Activated CD4-positive, alpha-beta memory T cell treated with anti-CD3 and anti-CD28 coated beads for 36 hours (primary cell): ENCODE data around the gene CFAP298. TPM values are rescaled to one million over a fixed set of nuclear protein-coding genes. Genes with fewer than 3 reads are reported as not detected.
"Not testable (repeated sequence)": the region's sequence is repeated elsewhere in the genome, so short reads cannot be mapped to it uniquely, and the experiment has no call there.

ENCODE experiments used
- CTCF ChIA-PET: fragments of 350-600 bp; sonication (Branson Sonifier 250); formaldehyde crosslinking; loops from one replicate; lab custom pipeline; 2021; ENCODE audit warnings: antibody characterized with exemption, inconsistent platforms; lab: Charles Lee
- POLR2A ChIA-PET: fragments of 350-600 bp; sonication (Branson Sonifier 250); formaldehyde crosslinking; loops from one replicate; lab custom pipeline; 2021; ENCODE audit warnings: antibody characterized with exemption; lab: Charles Lee
- DNase-seq: peaks from one replicate; pipeline ENCODE4 v3.0.0-alpha.2; 2020
- H3K27ac Mint-ChIP-seq: one replicate; pipeline ENCODE4 v1.8.0; 2021; ENCODE audit warnings: mixed read lengths
- H3K27me3 Mint-ChIP-seq: one replicate; pipeline ENCODE4 v1.8.0; 2021; ENCODE audit warnings: mixed read lengths
- H3K36me3 Mint-ChIP-seq: one replicate; pipeline ENCODE4 v1.8.0; 2021; ENCODE audit warnings: mixed read lengths
- H3K4me1 Mint-ChIP-seq: one replicate; pipeline ENCODE4 v1.8.0; 2021; ENCODE audit warnings: low read depth, mixed read lengths
- H3K4me3 Mint-ChIP-seq: one replicate; pipeline ENCODE4 v1.8.0; 2021; ENCODE audit warnings: mild to moderate bottlenecking, mixed read lengths
- H3K9me3 Mint-ChIP-seq: one replicate; pipeline ENCODE4 v1.8.0; 2021; ENCODE audit warnings: mixed read lengths
- intact Hi-C: fragments of 100-400 bp; cut with micrococcal nuclease; formaldehyde crosslinking; loops from one replicate; pipeline ENCODE4 v1.15.1; 2023
- total RNA-seq, 2 experiments: library from RNA; stranded (reverse); gene quantifications; one replicate each; pipeline ENCODE4 v1.2.3, GENCODE V29; 2021

Gene CFAP298
- total RNA-seq, 2 experiments from 2014 or later = 39.4 to 41.8 TPM

GRCh38 chr21:32562426-32562825 lies 49.8 kb downstream of the CFAP298 start:
- CTCF ChIA-PET = interaction anchor here (0.9 to 3.6 kb wide), 2 partner anchors 8 to 38 kb away, joined by 3 to 18 read pairs; no protein-coding TSS in a partner anchor
- peaks cover 13% of the 10 kb centered on the region for H3K9me3 Mint-ChIP-seq
- no peaks in the 10 kb centered on the region for H3K4me1 Mint-ChIP-seq
- H3K27ac Mint-ChIP-seq = no peak overlapping the region
- DNase-seq = no peak
- peaks cover 3% of the 10 kb centered on the region for H3K36me3 Mint-ChIP-seq
- H3K27me3 Mint-ChIP-seq = no peaks in the 10 kb centered on the region
- H3K4me3 Mint-ChIP-seq = no peak overlapping the region
- POLR2A ChIA-PET = no interaction called here
- intact Hi-C loops = no loop called here

- H3K36me3 Mint-ChIP-seq, POLR2A ChIA-PET, H3K4me3 Mint-ChIP-seq, H3K27ac Mint-ChIP-seq, H3K27me3 Mint-ChIP-seq, H3K4me1 Mint-ChIP-seq, intact Hi-C loops, DNase-seq: not testable (repeated sequence)
- peaks cover 13% of the 10 kb centered on the region for H3K9me3 Mint-ChIP-seq
- CTCF ChIA-PET = interaction anchor here (0.9 to 3.6 kb wide), 2 partner anchors 8 to 39 kb away, joined by 3 to 18 read pairs; no protein-coding TSS in a partner anchor
Measured at GRCh38 chr21:32561476-32561875, 50.7 kb downstream of the CFAP298 start.

GRCh38 chr21:32560896-32561295 lies 51.3 kb downstream of the CFAP298 start:
- POLR2A ChIA-PET = no interaction called here
- Mint-ChIP-seq H3K4me3 (no peak overlapping the region), H3K27ac (no peak overlapping the region), H3K9me3 (peaks cover 13% of the 10 kb centered on the region), H3K36me3 (no peaks in the 10 kb centered on the region), H3K27me3 (no peaks in the 10 kb centered on the region), H3K4me1 (no peaks in the 10 kb centered on the region)
- intact Hi-C loops = no loop called here
- no peak for DNase-seq
- CTCF ChIA-PET = interaction anchor here (0.9 to 3.6 kb wide), 2 partner anchors 9 to 174 kb away, joined by 3 to 18 read pairs; no protein-coding TSS in a partner anchor

GRCh38 chr21:32559006-32559610 lies 53.1 kb downstream of the CFAP298 start:
- intact Hi-C loops = no loop called here
- no peaks in the 10 kb centered on the region for H3K4me1 Mint-ChIP-seq
- no peaks in the 10 kb centered on the region for H3K36me3 Mint-ChIP-seq
- ChIA-PET CTCF (interaction anchor here (3.6 kb wide), 1 partner anchor 11 kb away, joined by 18 read pairs; no protein-coding TSS in a partner anchor), POLR2A (no interaction called here)
- no peaks in the 10 kb centered on the region for H3K27me3 Mint-ChIP-seq
- no peak for DNase-seq
- H3K27ac Mint-ChIP-seq = no peak overlapping the region
- no peaks in the 10 kb centered on the region for H3K9me3 Mint-ChIP-seq
- no peak overlapping the region for H3K4me3 Mint-ChIP-seq

- ChIA-PET POLR2A (no interaction called here), CTCF (no interaction called here)
- Mint-ChIP-seq H3K4me3 (no peak overlapping the region), H3K4me1 (no peaks in the 10 kb centered on the region), H3K9me3 (no peaks in the 10 kb centered on the region), H3K27ac (no peak overlapping the region), H3K36me3 (no peaks in the 10 kb centered on the region), H3K27me3 (no peaks in the 10 kb centered on the region)
- intact Hi-C loops = no loop called here
- DNase-seq = no peak
Measured at GRCh38 chr21:32558106-32558505, 54.1 kb downstream of the CFAP298 start.

- no peaks in the 10 kb centered on the region for H3K4me1 Mint-ChIP-seq
- CTCF ChIA-PET = no interaction called here
- H3K27ac Mint-ChIP-seq = no peak overlapping the region
- POLR2A ChIA-PET = no interaction called here
- no peaks in the 10 kb centered on the region for H3K36me3 Mint-ChIP-seq
- intact Hi-C loops = no loop called here
- H3K9me3 Mint-ChIP-seq = no peaks in the 10 kb centered on the region
- H3K4me3 Mint-ChIP-seq = no peak overlapping the region
- DNase-seq = no peak
- no peaks in the 10 kb centered on the region for H3K27me3 Mint-ChIP-seq
Measured at GRCh38 chr21:32554832-32555638, 57.1 kb downstream of the CFAP298 start.

GRCh38 chr21:32549886-32550285 lies 62.3 kb downstream of the CFAP298 start:
- Mint-ChIP-seq H3K4me1 (no peaks in the 10 kb centered on the region), H3K4me3 (no peak overlapping the region), H3K27me3 (no peaks in the 10 kb centered on the region), H3K27ac (no peak overlapping the region), H3K36me3 (no peaks in the 10 kb centered on the region), H3K9me3 (no peaks in the 10 kb centered on the region)
- ChIA-PET POLR2A (no interaction called here), CTCF (no interaction called here)
- intact Hi-C loops = no loop called here
- no peak for DNase-seq

GRCh38 chr21:32549440-32549839 lies 62.7 kb downstream of the CFAP298 start:
- Mint-ChIP-seq H3K4me3 (no peak overlapping the region), H3K9me3 (no peaks in the 10 kb centered on the region), H3K4me1 (no peaks in the 10 kb centered on the region), H3K27me3 (no peaks in the 10 kb centered on the region), H3K27ac (no peak overlapping the region), H3K36me3 (no peaks in the 10 kb centered on the region)
- ChIA-PET POLR2A (no interaction called here), CTCF (interaction anchor here (0.6 kb wide), 1 partner anchor 51 kb away, joined by 3 read pairs; no protein-coding TSS in a partner anchor)
- intact Hi-C loops = no loop called here
- DNase-seq = no peak

Other genes with a start within 250 kb of the CFAP298 start
- 10 to 100 TPM; 21.5 to 23.4 TPM for gene URB1, start 219.4 kb downstream of the CFAP298 start, total RNA-seq
- 1 to 10 TPM; 9.3 to 9.6 TPM for gene EVA1C, start 199.7 kb downstream of the CFAP298 start, total RNA-seq
- under 1 TPM; 0.50 to 0.65 TPM for gene TCP10L, start 26.9 kb downstream of the CFAP298 start, total RNA-seq
- gene SYNJ1, start 115.6 kb upstream of the CFAP298 start, total RNA-seq = 10 to 100 TPM; 13.3 to 14.2 TPM
- 10 to 100 TPM; 43.5 to 46.2 TPM for gene PAXBP1, start 159.4 kb upstream of the CFAP298 start, total RNA-seq